ENCODE data around the gene RXRA. TPM values are rescaled to one million over a fixed set of nuclear protein-coding genes. Genes with fewer than 3 reads are reported as not detected.

Gene RXRA
- total RNA-seq, 4 donors from 2014 or later: 53.5 to 61.5 (median 56.5) TPM

- H3K9me3 ChIP-seq: no peaks in the 10 kb centered on the region
- H3K36me3 ChIP-seq: no peaks in the 10 kb centered on the region
- H3K4me1 ChIP-seq: peaks cover 0 to 100% (median 95%) of the 10 kb centered on the region in 4 donors
- no peak for TF ChIP-seq POLR2A (IDR thresholded peaks at IDR 0.05)
- TF ChIP-seq, protein P1, sequence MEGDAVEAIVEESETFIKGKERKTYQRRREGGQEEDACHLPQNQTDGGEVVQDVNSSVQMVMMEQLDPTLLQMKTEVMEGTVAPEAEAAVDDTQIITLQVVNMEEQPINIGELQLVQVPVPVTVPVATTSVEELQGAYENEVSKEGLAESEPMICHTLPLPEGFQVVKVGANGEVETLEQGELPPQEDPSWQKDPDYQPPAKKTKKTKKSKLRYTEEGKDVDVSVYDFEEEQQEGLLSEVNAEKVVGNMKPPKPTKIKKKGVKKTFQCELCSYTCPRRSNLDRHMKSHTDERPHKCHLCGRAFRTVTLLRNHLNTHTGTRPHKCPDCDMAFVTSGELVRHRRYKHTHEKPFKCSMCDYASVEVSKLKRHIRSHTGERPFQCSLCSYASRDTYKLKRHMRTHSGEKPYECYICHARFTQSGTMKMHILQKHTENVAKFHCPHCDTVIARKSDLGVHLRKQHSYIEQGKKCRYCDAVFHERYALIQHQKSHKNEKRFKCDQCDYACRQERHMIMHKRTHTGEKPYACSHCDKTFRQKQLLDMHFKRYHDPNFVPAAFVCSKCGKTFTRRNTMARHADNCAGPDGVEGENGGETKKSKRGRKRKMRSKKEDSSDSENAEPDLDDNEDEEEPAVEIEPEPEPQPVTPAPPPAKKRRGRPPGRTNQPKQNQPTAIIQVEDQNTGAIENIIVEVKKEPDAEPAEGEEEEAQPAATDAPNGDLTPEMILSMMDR (IDR thresholded peaks at IDR 0.05): no peak
- no peak for TF ChIP-seq EP300 (IDR thresholded peaks at IDR 0.05)
- DNase-seq (ENCODE audit: low spot score in 2 of 2): peak in 1 of 2 donors; percentile 61
- WGBS, 2 donors: 44 to 52% methylated on average over 14 to 17 of the region's 17 CpGs
- H3K4me3 ChIP-seq: no peak overlapping the region
- H3K27me3 ChIP-seq: no peaks in the 10 kb centered on the region
- peak overlapping the region in 3 of 4 donors; percentile 52 to 81 (median 80) for H3K27ac ChIP-seq
Measured at GRCh38 chr9:134344068-134344799, 18.0 kb downstream of the RXRA start.

DNA sequence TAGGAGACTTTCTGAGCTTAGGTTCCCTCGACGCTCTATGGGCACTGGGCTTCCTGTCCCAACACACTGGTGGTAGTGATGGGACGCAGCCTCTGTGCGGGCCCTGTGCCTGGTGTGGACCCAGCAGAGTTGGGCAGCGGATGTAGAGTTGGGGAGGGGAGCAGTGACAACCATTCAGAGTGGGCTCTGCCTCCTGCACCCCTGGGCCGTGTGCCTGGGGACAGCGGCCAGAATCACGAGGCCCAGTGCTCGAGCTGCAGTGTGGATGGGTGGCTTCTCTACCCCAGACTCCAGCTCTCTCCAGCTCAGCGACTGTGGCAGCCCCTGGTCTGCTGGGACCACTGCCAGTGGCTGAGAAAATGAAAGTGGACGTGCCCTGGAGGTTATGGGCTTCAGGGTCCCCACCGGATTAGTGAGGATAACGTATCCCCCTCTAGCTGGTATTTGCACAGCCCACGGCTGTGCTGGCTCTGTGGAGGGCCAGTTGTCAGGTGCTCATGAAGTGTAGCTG is 18.6 kb downstream of the RXRA start:
- TF ChIP-seq, protein P1 (IDR thresholded peaks at IDR 0.05): no peak
- no peak for TF ChIP-seq EP300 (IDR thresholded peaks at IDR 0.05)
- TF ChIP-seq POLR2A (IDR thresholded peaks at IDR 0.05): no peak
- H3K27ac ChIP-seq: peak overlapping the region in 3 of 4 donors; percentile 52 to 81 (median 80)
- no peak overlapping the region for H3K4me3 ChIP-seq
- peaks cover 0 to 100% (median 95%) of the 10 kb centered on the region in 4 donors for H3K4me1 ChIP-seq
- H3K9me3 ChIP-seq: no peaks in the 10 kb centered on the region
- H3K36me3 ChIP-seq: no peaks in the 10 kb centered on the region
- no peak for DNase-seq (ENCODE audit: low spot score in 2 of 2)
- WGBS, 2 donors: 34 to 45% methylated on average over 8 to 11 of the region's 14 CpGs
- no peaks in the 10 kb centered on the region for H3K27me3 ChIP-seq

DNA sequence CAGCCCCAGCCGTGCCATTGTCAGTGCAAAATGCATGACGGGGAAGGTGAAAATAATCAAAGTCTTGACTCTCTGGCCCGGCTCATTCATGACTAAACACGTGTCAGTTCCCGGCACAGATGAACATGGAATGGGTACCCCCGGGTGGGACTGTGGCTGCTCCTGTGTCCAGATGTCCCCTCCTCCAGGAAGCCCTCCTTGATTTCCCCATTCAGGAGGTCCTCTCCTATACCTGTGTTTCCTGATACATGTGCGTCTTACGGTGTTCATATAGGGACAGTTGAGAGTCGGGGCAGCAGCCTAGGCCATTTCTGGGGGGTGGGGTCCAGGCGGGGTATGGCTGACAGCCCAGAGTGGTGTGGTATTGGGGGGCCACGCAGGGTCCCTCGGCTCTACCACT is 19.5 kb downstream of the RXRA start:
- 86 to 93% methylated on average over 12 of the region's 12 CpGs for WGBS, 2 donors
- H3K27ac ChIP-seq: peak overlapping the region in 2 of 4 donors; percentile 9 to 16
- peaks cover 0 to 100% (median 95%) of the 10 kb centered on the region in 4 donors for H3K4me1 ChIP-seq
- TF ChIP-seq EP300 (IDR thresholded peaks at IDR 0.05) (no peak), POLR2A (IDR thresholded peaks at IDR 0.05) (no peak)
- TF ChIP-seq, protein P1 (IDR thresholded peaks at IDR 0.05): no peak
- H3K36me3 ChIP-seq: no peaks in the 10 kb centered on the region
- no peak overlapping the region for H3K4me3 ChIP-seq
- no peak for DNase-seq (ENCODE audit: low spot score in 2 of 2)
- no peaks in the 10 kb centered on the region for H3K27me3 ChIP-seq
- H3K9me3 ChIP-seq: no peaks in the 10 kb centered on the region

DNA sequence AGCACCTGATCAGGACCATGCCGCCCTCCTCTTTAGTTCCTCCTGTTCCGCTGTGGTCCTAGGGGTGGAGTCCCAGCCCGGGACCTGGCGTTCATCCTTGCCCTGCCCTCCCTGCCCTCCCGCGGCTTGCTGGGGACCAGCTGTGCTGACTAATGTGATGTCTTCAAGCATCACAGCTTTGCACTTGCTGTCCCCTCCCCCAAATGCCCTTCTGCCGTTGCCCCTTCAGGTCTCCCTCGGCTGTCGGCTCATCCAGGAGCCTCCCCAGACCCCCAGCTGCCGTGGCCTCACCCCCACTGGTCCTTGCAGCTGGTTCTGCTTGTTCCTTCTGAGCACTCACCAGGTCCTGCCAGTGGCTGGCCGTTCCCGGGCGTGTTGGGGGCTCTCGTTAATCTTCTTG is 19.9 kb downstream of the RXRA start:
- 55% methylated on average over 14 of the region's 14 CpGs for WGBS, 2 donors
- Histone ChIP-seq H3K9me3 (no peaks in the 10 kb centered on the region), H3K27me3 (no peaks in the 10 kb centered on the region), H3K4me3 (no peak overlapping the region), H3K27ac (peak overlapping the region in 2 of 4 donors; percentile 9 to 16), H3K36me3 (no peaks in the 10 kb centered on the region), H3K4me1 (peaks cover 0 to 100% (median 95%) of the 10 kb centered on the region in 4 donors)
- DNase-seq (ENCODE audit: low spot score in 2 of 2): no peak
- TF ChIP-seq, protein P1 (IDR thresholded peaks at IDR 0.05): no peak
- no peak for TF ChIP-seq POLR2A (IDR thresholded peaks at IDR 0.05)
- TF ChIP-seq EP300 (IDR thresholded peaks at IDR 0.05): no peak

All from tibial nerve (tissue), 4 donors.